Neuron (in vitro differentiated cells): ENCODE results near the gene C1QTNF1.
"Not testable (repeated sequence)": the region's sequence is repeated elsewhere in the genome, so short reads cannot be mapped to it uniquely, and the experiment has no call there.

Experiments used
- H2AFZ ChIP-seq: one replicate; pipeline ENCODE4 v1.6.1; 2013; ENCODE audit warnings: low read depth, mild to moderate bottlenecking, inconsistent platforms, low read length, moderate library complexity
- H3K27me3 ChIP-seq: one replicate; pipeline ENCODE4 v1.6.1; 2013; ENCODE audit warnings: low read length; ENCODE audit not compliant: insufficient read depth
- H3K36me3 ChIP-seq: one replicate; pipeline ENCODE4 v1.6.1; 2013; ENCODE audit warnings: low read length; ENCODE audit not compliant: insufficient read depth
- H3K4me1 ChIP-seq: one replicate; pipeline ENCODE4 v1.6.1; 2013; ENCODE audit warnings: low read length; ENCODE audit not compliant: insufficient read depth
- H3K4me3 ChIP-seq: 2 replicates; pipeline ENCODE4 v1.5.1; 2013; ENCODE audit warnings: mild to moderate bottlenecking, low read length, moderate library complexity
- H3K9me3 ChIP-seq: one replicate; pipeline ENCODE4 v1.6.1; 2013; ENCODE audit warnings: low read length

Gene C1QTNF1

DNA sequence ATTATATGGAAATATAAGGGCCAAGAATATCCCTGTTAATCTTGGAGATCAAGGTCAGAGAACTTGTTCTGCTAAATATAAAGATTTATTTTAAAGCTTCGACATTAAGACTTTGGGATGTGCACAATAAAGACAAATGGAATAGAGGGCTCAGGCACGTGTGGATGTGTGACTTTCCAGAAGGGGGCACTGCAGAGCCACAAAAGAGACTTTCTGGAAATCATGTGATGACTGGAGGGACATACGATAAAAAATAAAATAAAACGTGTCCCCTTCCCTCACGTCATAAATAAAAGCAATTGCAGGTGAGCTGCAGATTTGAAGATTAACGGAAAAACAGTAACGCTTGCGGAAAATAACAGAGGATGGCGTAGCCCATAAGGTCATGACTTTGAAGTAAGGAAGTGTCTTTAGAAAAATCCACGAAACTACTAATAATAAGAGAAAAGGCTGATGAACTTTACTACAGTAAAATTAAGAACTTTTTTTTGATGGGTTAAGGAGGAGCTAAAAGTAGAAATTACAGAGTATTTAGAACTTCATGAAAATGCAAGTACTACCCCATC, 41.2 kb downstream of the C1QTNF1 start:
- Histone ChIP-seq H3K4me3 (no peak overlapping the region), H3K36me3 (no peaks in the 10 kb centered on the region), H3K27me3 (peaks cover 8% of the 10 kb centered on the region), H3K9me3 (no peaks in the 10 kb centered on the region), H2AFZ (no peak overlapping the region), H3K4me1 (no peaks in the 10 kb centered on the region)

DNA sequence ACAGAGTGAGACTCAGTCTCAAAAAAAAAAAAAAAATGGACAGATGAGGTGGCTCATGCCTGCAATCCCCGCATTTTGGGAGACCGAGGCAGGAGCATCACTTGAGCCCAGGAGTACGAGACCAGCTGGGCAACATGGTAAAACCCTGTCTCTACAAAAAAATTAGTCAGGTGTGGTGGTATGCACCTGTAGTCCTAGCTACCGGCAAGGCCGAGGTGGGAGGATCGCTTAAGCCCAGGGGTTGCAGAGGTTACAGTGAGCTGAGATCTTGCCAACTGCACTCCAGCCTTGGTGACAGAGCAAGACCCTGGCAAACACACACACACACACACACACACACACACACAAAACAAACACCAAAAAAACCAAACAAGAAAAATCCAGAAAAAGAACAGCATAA, 43.0 kb downstream of the C1QTNF1 start:
- no peaks in the 10 kb centered on the region for H3K4me1 ChIP-seq
- no peaks in the 10 kb centered on the region for H3K9me3 ChIP-seq
- no peak overlapping the region for H2AFZ ChIP-seq
- peaks cover 18% of the 10 kb centered on the region for H3K27me3 ChIP-seq
- no peak overlapping the region for H3K4me3 ChIP-seq
- no peaks in the 10 kb centered on the region for H3K36me3 ChIP-seq

DNA sequence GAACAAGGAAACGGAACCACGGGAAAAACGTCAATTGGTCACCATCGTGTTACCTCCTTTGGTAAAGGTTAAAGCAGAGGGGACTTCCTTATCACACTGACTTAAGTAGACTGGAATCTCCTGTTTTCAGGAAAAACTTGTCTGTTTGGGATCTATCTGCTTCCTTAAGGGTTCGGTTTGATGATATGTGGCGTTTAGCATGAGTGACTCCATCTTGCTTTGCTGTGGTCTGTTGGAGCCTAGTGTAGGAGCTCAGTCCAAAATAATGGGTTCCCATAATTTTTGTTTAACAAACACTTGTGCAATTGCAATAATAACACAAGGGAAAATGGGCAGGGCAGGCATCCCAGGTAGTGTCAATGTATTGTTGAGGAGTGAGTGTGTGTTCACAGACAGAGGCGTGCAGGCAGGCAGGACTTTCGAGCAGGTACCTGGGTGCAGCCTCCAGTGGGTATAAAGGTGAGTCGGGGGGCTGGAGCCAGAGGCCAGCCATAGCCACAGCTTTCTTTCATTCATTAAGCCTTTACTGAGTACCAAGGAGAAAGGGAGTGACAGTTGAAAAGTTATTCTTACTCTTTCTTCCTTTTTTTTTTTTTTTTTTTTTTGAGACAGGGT, 46.4 kb downstream of the C1QTNF1 start:
- Histone ChIP-seq H3K36me3 (no peaks in the 10 kb centered on the region), H3K4me1 (peaks cover 2% of the 10 kb centered on the region), H2AFZ (no peak overlapping the region), H3K4me3 (no peak overlapping the region), H3K27me3 (peaks cover 29% of the 10 kb centered on the region), H3K9me3 (no peaks in the 10 kb centered on the region)

DNA sequence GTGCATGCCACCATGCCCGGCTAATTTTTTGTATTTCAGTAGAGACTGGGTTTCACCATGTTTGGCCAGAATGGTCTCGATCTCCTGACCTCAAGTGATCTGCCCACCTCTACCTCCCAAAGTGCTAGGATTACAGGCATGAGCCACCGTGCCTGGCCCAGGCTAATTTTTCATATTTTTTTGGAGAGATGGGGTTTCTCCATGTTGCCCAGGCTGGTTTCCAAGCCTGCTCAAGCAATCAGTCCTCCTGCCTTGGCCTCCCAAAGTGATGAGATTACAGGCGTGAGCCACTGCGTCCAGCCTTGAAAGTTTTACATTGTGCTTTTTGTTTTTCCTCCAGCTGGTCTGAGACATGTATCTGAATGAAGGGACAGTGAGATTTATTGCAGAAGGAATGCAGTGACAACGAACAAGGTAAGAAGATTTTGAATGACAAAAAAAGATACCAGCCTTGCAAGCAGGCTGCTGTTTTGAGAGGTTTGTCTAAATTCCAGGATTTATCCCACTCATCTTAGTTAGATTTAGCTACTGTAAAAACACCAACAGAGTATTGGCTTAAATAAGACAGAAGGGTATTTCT, 47.3 kb downstream of the C1QTNF1 start:
- Histone ChIP-seq H3K4me3 (no peak overlapping the region), H3K27me3 (peaks cover 29% of the 10 kb centered on the region), H3K36me3 (no peaks in the 10 kb centered on the region), H2AFZ (no peak overlapping the region), H3K4me1 (peaks cover 8% of the 10 kb centered on the region), H3K9me3 (no peaks in the 10 kb centered on the region)

DNA sequence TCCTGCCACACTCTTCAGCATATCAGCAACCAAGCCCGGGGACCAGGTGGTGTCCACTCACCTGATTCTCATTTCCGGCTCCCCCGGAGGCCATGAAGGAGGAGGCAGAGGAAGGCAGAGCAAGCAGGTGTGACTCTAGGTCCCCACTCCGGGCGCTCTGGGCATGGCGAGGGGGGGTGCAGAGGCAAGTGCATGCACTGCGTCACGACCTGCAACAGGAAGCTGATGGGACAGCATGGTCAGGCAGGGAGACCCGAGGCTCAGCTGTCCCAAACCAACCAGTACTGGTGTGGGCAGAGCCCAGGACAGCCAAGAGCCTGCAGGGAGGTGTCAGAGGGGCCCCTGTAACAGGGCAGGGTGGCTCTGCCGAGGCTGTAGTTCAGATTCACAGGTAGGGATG, 48.6 kb downstream of the C1QTNF1 start:
- Histone ChIP-seq H3K27me3 (peaks cover 29% of the 10 kb centered on the region), H3K4me1 (peaks cover 8% of the 10 kb centered on the region), H3K36me3 (no peaks in the 10 kb centered on the region), H3K4me3 (no peak overlapping the region), H3K9me3 (no peaks in the 10 kb centered on the region), H2AFZ (no peak overlapping the region)

DNA sequence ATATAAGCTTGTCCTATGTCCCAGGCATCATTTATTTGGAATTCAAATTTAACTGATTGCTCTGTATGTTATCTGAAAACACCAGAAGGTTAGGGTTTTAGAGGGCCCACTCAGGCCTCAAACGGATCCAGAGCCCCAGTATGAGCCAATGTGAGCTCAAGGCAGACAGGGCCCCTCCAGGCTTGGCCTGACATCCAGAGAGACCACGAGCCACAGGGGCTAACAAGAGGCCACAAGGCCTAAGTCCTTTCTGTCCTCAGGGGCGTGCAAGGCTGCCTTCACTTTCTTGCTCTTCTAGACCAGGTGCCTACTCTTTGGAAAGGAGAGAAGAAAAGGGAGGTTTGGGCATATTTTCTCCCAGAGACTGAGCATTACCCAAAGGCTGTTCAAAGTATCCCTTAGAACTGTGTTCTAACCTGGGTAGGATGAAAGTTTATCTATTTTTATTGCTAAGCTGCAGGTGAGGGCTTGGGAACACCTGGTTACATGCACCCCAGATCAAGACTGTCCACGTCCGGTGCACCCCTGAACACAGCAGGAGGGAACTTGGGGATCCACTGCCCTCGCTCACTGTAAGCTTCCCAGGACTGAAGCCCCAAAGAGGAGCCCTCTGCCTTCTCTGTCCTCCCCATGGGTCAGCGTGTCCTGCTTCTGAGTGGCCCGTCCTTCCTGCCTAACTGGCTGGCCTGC, 49.2 kb downstream of the C1QTNF1 start:
- H3K27me3 ChIP-seq: peaks cover 25% of the 10 kb centered on the region
- no peak overlapping the region for H3K4me3 ChIP-seq
- H2AFZ ChIP-seq: no peak overlapping the region
- H3K4me1 ChIP-seq: peaks cover 8% of the 10 kb centered on the region
- no peaks in the 10 kb centered on the region for H3K36me3 ChIP-seq
- no peaks in the 10 kb centered on the region for H3K9me3 ChIP-seq

DNA sequence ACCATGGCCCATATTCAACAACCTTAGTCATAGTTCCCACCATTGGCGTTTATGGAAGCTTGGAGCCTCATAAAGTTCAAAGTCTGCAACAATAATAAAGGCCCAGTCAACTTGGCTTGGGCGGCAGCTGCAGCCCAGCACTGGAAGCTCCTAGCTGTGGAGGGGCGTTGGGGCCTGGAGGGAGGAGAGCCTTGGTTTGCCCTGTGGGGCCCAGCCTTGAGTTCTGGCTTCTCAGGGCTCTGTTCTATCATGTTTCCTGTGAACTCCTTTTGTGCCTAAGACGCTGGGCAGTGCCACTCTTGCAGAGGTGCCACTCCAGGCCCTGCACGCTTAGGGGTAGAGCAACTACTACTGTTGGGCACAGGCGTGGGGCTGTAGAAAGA, 49.7 kb downstream of the C1QTNF1 start:
- Histone ChIP-seq H3K36me3 (peaks cover under 1% of the 10 kb centered on the region), H3K4me3 (no peak overlapping the region), H3K9me3 (no peaks in the 10 kb centered on the region), H2AFZ (no peak overlapping the region), H3K4me1 (peaks cover 8% of the 10 kb centered on the region), H3K27me3 (peaks cover 25% of the 10 kb centered on the region)

DNA sequence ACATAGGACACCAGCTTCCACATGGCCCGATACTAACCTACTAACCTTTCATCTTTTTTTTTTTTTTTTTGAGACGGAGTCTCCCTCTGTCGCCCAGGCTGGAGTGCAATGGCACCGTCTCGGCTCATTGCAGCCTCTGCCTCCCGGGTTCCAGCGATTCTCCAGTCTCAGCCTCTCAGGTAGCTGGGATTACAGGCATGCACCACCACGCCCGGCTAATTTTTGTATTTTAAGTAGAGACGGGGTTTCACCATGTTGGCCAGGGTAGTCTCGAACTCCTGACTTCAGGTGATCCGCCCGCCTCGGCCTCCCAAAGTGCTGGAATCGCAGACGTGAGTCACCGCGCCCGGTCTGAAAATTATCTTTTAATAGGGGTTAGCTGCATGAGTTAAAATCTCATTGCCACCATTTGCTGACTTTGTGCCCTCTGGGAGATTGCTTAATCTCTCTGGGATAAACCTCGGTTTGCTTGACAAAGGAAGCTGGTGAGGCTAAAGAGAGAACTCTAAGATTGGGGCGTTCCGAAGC, 50.2 kb downstream of the C1QTNF1 start:
- not testable (repeated sequence) for H3K4me1 ChIP-seq, H3K9me3 ChIP-seq, H3K36me3 ChIP-seq
- H3K4me3 ChIP-seq: peak overlapping the region; percentile 46
- peak overlapping the region; percentile 88 for H2AFZ ChIP-seq
- H3K27me3 ChIP-seq: peaks cover 25% of the 10 kb centered on the region

DNA sequence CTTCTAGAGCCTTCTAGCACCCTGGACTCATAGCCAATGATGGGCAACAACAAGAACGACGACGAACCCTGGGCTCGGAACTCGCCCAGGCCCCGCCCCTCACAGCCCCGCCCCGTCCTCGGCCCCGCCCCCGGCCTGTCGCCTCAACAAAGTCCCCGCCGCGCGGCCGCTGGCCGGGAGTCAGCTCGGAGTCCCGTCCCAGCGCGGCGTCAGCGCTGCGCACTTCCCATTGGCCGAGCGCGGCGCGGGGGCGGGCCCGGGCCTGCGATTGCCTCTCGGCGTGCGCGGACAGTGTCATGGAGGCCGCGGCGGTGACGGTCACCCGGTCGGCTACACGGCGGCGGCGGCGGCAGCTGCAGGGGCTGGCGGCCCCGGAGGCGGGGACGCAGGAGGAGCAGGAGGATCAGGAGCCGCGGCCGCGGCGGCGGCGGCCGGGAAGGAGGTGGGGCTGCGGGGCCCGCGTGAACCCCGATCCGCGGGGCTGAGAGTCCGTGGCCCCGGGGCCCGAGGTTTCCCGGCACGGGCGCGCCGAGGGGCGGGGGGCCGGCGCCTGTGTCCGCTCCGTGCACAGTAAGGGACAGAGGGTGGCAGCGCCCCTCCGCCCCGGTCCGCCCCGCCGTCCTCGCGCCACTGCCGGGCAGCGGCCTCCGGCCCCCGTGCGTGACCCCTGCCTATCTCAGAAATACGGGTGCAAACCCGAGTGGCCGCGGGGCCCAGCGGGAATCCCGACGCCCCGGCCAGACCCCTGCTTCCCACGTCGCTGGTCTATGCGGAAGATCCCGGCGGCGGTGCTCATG, 50.9 kb downstream of the C1QTNF1 start, which contains the start of gene ENGASE:
TSS of gene ENGASE (plus strand) at position 176 of the 797 bp plus-strand sequence. CDS start at position 297, 121 bp downstream.
- H3K4me3 ChIP-seq: peak within 1 kb of the TSS; percentile 72
- no peaks in the 10 kb centered on the region for H3K9me3 ChIP-seq
- peaks cover 11% of the 10 kb centered on the region for H3K36me3 ChIP-seq

DNA sequence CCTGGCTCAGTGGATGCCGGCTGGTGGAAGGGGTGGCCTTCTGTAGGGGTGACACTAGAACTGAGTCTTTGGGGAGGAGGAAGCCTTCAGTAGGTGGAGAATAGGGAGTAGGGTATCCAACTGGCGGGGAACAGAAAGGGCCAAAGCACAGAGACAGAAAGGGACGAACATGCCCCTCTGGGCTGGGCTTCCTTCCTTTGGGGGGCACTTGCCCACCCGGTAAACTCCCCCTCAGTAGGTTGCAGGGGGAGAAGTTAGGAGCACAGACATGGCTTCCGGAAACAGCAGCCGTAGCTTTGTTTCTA, 51.4 kb downstream of the C1QTNF1 start:
- Histone ChIP-seq H3K9me3 (no peaks in the 10 kb centered on the region), H2AFZ (peak overlapping the region; percentile 88), H3K4me1 (peaks cover 8% of the 10 kb centered on the region), H3K36me3 (peaks cover 13% of the 10 kb centered on the region), H3K4me3 (peak overlapping the region; percentile 72), H3K27me3 (peaks cover 19% of the 10 kb centered on the region)

More for the DNA sequence above, 50.9 kb downstream of the C1QTNF1 start, which contains the start of gene ENGASE:
- peaks cover 23% of the 10 kb centered on the region for H3K27me3 ChIP-seq
- H3K4me1 ChIP-seq: peaks cover 8% of the 10 kb centered on the region
- peak within 1 kb of the TSS; percentile 88 for H2AFZ ChIP-seq

DNA sequence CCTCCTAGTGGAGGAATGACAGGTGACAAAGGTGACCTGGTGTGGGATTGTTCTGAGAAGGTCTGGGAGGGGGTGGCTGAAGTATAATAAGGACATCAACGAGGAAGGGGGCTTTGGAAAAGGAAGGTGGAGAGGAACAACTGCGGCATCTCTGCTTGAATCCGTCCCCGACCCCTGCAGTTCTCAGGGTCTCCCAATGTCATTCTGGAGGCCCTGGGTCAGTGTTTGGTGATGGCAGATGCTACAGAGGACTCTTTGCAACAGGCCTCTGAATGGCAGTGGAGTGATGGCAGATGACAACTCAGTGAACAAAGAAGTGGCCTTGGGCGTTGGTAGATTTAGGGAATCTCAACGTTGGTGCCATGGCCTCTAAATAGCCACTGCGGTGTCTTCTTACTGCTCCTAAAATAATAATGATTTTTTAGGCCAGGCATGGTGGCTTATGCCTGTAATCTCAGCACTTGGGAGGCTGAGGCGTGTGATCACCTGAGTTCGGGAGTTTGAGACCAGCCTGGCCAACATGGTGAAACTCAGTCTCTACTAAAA, 52.0 kb downstream of the C1QTNF1 start:
- Histone ChIP-seq H3K9me3 (no peaks in the 10 kb centered on the region), H2AFZ (no peak overlapping the region), H3K27me3 (peaks cover 15% of the 10 kb centered on the region), H3K36me3 (peaks cover 17% of the 10 kb centered on the region), H3K4me3 (peak overlapping the region; percentile 72), H3K4me1 (peaks cover 8% of the 10 kb centered on the region)

DNA sequence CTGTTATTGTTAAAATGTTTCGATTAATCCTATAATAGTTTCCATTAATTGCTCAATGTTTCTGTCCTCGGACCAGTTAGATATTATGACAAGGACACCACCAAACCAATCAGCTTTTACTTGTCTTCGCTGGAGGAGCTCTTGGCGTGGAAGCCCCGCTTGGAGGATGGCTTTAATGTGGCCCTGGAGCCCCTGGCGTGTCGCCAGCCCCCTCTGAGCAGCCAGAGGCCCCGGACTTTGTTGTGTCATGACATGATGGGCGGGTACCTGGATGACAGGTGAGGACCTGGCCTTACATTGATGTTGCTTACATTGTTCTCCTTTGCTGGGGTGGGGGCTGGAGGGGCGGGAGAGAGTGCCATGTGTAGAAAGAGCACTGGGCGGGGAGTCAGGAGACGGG, 53.6 kb downstream of the C1QTNF1 start:
- H3K9me3 ChIP-seq: no peaks in the 10 kb centered on the region
- peaks cover 17% of the 10 kb centered on the region for H3K36me3 ChIP-seq
- H3K27me3 ChIP-seq: peaks cover 6% of the 10 kb centered on the region
- no peak overlapping the region for H3K4me3 ChIP-seq
- no peak overlapping the region for H2AFZ ChIP-seq
- H3K4me1 ChIP-seq: peaks cover 8% of the 10 kb centered on the region
